GM18870 (cell line): Measurements from ENCODE around the gene APOBEC3H.

ENCODE experiments used
- ATAC-seq: cut with Tn5 transposase; IDR thresholded peaks from one replicate; pipeline ENCODE4 v1.9.1; 2021; ENCODE audit warnings: moderate library complexity; ENCODE audit not compliant: unreplicated experiment

Gene APOBEC3H

DNA sequence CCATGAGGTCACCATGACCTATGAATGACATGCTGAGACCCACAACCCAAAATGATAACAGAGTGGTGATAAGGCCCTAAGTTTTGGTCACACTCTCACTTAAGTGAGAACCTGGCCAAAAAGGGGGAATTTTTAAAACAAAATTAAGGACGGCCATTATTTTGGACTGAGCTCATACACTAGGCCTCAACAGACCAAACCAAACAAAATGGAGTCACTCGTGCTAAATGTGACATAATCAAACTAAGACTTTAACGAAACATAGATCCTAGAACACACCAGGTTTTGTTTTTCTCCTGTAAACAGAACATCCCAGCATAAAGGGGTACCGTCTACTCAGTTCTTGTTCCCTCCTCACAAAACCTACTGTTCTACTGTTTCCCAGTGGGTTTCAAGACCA lies 11.4 kb downstream of the APOBEC3H start:
- no peak for ATAC-seq

DNA sequence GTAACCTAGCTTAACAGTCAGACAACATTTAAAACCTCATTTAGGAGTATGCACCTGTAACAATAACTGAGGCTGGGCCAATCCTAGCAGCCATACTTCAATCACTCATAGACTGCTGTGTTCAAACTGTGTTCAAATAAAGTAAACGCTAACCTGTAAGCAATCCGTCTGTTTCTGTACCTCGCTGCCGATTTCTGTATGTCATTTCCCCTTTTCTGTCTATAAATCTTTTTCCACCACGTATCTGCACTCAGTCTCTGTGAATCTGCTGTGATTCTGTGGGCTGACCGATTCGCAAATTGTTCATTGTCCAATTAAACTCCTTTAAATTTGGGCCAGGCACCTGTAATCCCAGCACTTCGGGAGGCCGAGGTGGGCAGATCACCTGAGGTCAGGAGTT lies 12.3 kb downstream of the APOBEC3H start:
- no peak for ATAC-seq

DNA sequence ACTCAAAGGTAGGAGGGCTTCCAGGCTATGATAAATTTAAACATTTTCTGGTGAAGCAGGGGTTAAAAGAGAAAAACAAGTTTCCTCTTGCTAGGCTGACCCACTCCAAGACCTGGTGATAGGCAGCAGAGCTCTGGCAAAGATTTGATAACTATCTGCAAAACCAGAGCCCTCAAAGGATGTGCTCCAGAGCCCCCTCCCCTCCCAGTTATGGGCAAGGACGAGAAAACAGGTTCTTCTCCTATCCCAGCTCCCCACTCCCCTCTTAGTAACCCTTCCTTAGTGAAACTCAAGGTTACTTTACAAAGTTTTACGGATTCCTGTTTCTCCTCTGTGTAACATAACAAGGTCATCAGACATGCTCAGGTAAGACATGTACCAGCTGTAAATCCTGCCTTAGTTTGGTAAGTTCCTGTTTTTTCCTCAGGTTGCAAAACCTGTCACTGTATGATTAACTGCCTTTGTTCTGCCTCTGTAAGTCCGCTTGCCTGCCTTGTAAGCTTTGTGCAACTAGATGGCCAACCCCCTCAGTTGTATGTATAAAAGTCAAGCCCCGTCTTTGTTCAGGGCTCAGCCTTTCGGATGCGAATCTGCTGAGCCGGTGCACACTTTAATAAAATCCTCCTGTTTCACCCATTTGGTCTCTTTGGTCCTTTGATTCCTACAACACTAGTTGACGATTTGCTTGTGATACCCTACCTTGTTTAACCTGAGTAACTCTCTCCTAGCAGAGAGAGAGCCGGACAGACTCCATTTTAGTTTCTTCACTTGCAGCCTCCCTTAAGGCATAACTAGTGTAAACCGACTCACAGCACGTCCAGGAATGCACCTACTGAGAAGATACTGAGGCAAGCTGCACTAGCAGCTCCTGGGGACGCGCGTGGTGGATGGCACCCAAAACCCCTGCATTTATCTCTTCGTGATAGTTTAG lies 13.9 kb downstream of the APOBEC3H start:
- ATAC-seq: no peak

- no peak for ATAC-seq
These were observed 17.1 kb downstream of the APOBEC3H start for GRCh38 chr22:39114112-39114511.

DNA sequence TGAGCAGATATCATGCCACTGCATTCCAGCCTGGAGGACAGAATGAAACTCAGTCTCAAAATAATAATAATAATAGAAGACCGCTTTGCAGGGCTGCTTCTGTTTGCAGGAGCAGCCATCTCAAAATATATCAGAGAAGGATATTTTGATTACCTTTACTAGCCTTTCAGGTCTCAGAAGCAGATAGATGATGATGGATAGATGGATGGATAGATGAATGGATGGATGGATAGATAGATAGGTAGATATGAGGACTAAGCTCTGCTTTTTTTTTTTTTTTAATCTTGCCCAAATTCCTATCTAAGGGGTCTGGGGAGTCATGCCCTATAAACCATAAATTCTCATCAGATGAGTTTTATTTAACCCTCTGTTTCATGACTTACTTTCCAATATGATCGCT lies 18.5 kb downstream of the APOBEC3H start:
- ATAC-seq: no peak

DNA sequence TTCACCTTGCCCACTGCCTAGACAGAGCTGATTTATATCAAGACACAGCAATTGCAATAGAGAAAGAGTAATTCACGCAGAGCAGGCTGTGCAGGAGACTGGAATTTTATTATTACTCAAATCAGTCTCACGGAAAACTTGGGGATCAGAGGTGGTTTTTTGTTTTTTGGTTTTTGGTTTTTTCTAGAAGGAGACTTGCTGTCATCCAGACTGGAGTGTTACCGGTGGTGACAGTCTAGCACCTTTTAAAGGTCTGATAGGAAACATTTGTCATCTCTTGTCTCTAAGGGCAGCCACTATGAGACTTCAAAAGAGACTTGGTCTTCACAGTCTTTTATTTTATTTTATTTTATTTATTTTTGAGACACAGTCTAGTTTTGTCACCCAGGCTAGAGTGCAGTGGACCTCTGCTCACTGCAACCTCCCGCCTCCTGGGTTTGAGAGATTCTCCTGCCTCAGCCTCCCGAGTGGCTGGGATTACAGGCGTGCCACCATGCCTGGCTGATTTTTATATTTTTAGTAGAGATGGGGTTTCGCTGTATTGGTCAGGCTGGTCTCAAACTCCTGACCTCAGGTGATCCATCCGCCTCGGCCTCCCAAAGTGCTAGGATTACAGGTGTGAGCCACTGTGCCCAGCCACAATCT lies 19.1 kb downstream of the APOBEC3H start:
- no peak for ATAC-seq

DNA sequence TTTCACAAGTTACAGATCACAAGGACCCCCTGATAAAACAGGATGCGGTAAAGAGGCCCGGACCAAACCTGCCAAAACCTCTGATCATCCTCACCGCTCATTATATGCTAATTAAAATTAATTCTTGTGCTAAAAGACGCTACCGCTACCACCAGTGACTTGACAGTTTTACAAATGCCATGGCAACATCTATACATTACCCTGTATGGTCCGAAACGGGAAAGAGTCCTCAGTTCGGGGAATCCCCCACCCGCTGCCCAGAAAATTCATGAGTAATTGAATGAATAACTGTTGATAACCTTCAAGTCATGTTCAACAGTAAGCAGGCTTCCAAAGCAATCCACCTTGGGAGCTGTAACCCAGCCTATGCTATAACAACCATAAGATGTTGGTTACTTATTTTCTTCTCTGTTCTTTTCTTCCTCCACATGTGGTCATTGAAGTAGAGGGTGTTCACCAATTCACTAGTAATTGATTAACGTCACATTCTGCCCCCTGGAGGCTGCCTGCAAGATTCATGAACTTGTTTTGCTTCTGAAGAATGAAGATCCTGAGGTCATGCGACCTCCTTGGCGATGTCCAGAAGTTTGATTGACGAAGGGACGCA lies 20.6 kb downstream of the APOBEC3H start:
- ATAC-seq: no peak

DNA sequence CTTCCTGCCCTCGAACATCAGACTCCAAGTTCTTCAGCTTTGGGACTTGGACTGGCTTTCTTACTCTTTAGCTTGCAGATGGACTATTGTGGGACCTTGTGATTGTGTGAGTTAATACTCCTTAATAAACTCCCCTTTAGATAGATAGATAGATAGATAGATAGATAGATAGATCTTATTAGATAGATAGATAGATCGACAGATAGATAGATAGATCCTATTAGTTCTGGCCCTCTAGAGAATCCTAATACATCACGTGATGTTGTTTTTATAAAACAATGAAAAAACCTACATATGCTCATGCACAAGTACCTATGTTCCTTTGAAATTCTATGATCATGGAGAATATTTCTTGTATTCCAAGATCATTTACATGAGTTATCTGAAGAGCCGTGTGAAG lies 23.9 kb downstream of the APOBEC3H start:
- no peak for ATAC-seq

DNA sequence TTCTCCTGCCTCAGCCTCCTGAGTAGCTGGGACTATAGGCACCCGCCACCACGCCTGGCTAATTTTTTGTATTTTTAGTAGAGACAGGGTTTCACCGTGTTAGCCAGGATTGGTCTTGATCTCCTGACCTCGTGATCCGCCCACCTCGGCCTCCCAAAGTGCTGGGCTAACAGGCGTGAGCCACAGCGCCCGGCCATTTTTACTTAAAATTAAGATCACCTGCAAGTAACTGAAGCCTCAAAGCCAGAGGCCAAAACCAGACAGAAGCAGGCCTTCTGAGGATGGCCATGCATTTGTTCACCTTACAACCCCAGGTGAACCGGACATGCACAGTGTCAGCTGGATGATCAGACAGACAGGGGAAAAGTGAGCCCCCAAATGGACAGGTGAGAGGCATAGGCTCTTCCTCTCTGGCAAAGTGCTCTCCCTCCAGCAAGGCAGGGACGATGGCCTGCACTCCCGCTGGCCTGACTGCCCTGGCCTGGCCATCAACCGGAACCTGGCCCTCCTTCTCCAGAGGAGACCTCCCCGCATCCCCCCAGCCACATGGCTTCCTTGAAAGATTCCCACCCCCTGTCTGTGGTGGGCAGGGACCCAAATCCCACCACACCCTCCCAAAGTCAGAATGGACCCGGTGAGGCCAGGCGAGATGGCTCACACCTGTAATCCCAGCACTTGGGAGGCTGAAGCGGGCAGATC lies 25.9 kb downstream of the APOBEC3H start:
- no peak for ATAC-seq

DNA sequence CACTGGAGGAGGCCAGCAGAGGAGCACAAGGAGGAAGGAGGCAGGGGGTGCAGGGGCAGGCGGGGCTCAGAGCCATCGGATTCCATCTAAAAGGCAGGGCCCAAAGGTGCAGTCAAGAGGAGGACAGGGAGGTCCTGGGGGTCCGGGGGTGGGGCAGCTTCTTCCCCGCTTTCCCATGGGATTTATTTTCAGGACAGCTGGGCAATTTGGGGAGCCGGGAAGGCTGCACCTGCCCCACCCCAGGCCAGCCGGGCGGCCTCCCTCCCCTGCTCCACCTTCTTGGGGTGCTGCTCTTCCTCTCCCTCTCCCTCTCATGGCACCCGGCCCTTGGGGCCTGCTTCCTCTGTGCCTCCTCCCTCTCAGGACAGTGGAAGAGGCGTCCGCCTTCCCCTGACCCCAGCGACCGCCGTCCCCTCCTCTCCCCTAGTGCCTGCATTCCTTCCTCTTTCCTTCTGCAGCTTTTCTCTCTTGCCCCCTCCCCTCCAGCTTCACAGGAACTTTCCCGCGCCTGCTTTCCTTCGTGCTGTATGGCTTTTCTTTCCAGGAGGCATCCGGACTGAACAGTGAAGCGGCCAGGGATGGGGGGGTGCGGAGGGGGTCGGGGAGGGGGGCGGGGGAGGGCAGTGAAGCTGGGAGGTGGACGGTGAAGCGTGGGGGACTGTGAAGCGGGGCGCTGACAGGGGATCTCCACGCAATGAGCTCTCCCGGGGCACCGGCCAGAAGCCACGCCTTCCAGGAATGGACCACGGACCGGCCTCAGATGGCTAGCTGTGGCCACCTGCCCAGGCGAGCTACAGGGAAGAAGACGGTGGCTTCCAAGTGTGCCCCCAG lies 26.9 kb downstream of the APOBEC3H start:
- ATAC-seq: no peak

DNA sequence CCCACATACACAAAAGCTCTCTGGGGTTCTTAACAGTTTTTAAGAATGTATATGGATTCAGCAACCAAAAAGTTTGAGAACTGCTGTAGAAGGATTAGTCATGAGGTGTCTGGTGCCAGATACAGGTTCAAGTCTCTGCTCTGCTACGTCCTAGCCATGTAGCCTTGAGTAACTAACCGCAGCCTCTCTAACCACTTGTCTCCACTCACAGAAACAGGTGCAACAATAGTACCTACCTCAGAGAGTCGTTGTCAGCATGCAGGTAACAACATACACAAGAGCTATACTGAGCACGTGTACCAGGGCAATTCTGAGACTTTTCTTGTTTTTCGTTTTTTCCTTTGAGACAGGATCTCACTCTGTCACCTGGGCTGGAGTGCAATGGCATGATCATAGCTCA lies 28.6 kb downstream of the APOBEC3H start:
- ATAC-seq: no peak

- no peak for ATAC-seq
These were observed 31.5 kb downstream of the APOBEC3H start for GRCh38 chr22:39128508-39128907.

- no peak for ATAC-seq
These were observed 32.0 kb downstream of the APOBEC3H start for GRCh38 chr22:39129081-39129480.

GRCh38 chr22:39129746-39130145 lies 32.7 kb downstream of the APOBEC3H start:
- ATAC-seq: no peak

- no peak for ATAC-seq
These were observed 33.2 kb downstream of the APOBEC3H start for GRCh38 chr22:39130152-39130704.

GRCh38 chr22:39130892-39131855 lies 34.1 kb downstream of the APOBEC3H start:
- no peak for ATAC-seq

GRCh38 chr22:39132281-39132680 lies 35.2 kb downstream of the APOBEC3H start:
- no peak for ATAC-seq

DNA sequence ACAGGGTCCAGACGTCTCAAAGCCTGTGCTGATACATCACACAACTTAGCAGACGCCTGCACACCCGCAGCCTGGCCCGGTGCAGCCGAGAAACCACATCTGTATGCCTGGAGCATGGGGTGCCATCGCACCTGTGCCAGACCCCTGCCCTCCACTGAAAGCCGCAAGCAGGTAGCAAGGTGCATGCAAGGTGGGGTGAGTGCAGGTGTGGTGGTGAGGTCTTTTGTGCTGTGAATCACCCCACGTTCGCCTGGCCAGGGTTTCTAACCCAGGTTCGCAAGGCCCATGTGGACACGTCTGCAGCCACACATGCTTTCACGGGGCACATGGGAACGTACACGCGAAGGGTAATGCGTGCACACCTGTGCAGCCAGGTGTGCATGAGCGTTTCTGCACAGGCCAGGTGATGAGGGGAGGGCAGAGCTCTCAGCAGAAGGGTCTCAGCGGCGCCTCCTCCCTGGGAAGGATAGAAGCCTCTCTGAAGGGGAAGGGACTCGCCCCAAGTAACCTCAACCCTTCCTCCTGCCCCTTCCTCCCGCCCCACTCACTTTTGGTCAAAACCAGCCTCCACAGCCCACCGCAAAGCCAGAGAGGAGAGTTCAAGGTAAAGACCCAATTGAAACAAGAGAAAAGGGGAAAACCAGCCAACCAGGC lies 36.0 kb downstream of the APOBEC3H start:
- ATAC-seq: no peak
